OCI-LY3 (cell line): ENCODE results near the gene ABCA4.

Source experiments
- CTCF ChIP-seq: fragments of 200-600, 300-600 bp; sonication (generic); IDR thresholded peaks from 2 replicates; pipeline ENCODE4 v1.5.1; 2014; ENCODE audit warnings: antibody characterized with exemption, low read length, low read depth
- EZH2phosphoT487 ChIP-seq: fragments of 200-600 bp; shearing (Covaris generic); IDR thresholded peaks from 2 replicates; pipeline ENCODE4 v1.6.1; 2018; ENCODE audit warnings: antibody characterized with exemption, mixed run types, low read depth

GRCh38 chr1:94132111-94132510 lies 11.2 kb upstream of the ABCA4 start:
- no peak for TF ChIP-seq CTCF
- no peak for TF ChIP-seq EZH2phosphoT487
